HEK293 (cell line): ENCODE data around the gene RASL10A.

Source experiments
- CTCF ChIA-PET: fragments of 350-600 bp; formaldehyde crosslinking; extraction: SDS; loops from one replicate; lab custom pipeline; 2021; ENCODE audit warnings: antibody characterized with exemption; lab: Yijun Ruan, JAX
- POLR2A ChIA-PET: fragments of 300-600 bp; formaldehyde crosslinking; extraction: SDS; loops from one replicate; lab custom pipeline; 2020; ENCODE audit warnings: antibody characterized with exemption, inconsistent platforms; lab: Yijun Ruan, JAX
- H3K27ac ChIP-seq: fragments of 200-500 bp; sonication (Bioruptor generic); 2 replicates; pipeline ENCODE4 v1.5.1; 2014; ENCODE audit warnings: low read depth, low read length, control low read depth, inconsistent platforms; ENCODE audit errors: extremely low read depth
- H3K36me3 ChIP-seq, 2 experiments: fragments of 200-500 bp in 1 of 2; sonication (Bioruptor generic) in 1 of 2; 1 replicate in 1 of 2; 2 replicates in 1 of 2; pipeline ENCODE4 v1.5.1; 2014 to 2017; ENCODE audit warnings: inconsistent platforms in 2 of 2, low read length in 2 of 2; ENCODE audit not compliant: control insufficient read depth in 2 of 2, insufficient read depth in 1 of 2
- H3K4me1 ChIP-seq: fragments of 200-500 bp; sonication (Bioruptor generic); 2 replicates; pipeline ENCODE4 v1.5.1; 2014; ENCODE audit warnings: mild to moderate bottlenecking, low read length, inconsistent platforms; ENCODE audit not compliant: control insufficient read depth, insufficient read depth
- H3K4me3 ChIP-seq: 2 replicates; pipeline ENCODE4 v1.5.1; 2011; ENCODE audit warnings: low read depth, mild to moderate bottlenecking, control low read depth, low read length, moderate library complexity
- H3K9me3 ChIP-seq: fragments of 200-500 bp; sonication (Bioruptor generic); 2 replicates; pipeline ENCODE4 v1.5.1; 2014; ENCODE audit warnings: low read depth, low read length, inconsistent platforms; ENCODE audit not compliant: control insufficient read depth, insufficient read depth
- GLI4 ChIP-seq: fragments of 450-650 bp; formaldehyde crosslinking; IDR thresholded peaks from 2 replicates; pipeline ENCODE4 v1.5.1; 2016; ENCODE audit warnings: missing biosample characterization, missing genetic modification characterization
- PBX3 ChIP-seq: sonication (generic); formaldehyde crosslinking; IDR thresholded peaks from 2 replicates; pipeline ENCODE4 v1.8.1; 2022; ENCODE audit warnings: mild to moderate bottlenecking, moderate library complexity, missing genetic modification reagents
- PRDM10 ChIP-seq: fragments of 450-650 bp; formaldehyde crosslinking; IDR thresholded peaks from 2 replicates; pipeline ENCODE4 v1.5.1; 2016; ENCODE audit warnings: missing biosample characterization, missing genetic modification characterization
- SCRT2 ChIP-seq: fragments of 450-650 bp; formaldehyde crosslinking; IDR thresholded peaks from 2 replicates; pipeline ENCODE4 v1.5.1; 2016; ENCODE audit warnings: missing biosample characterization, missing genetic modification characterization
- ZBTB20 ChIP-seq: fragments of 450-650 bp; formaldehyde crosslinking; IDR thresholded peaks from 2 replicates; pipeline ENCODE4 v1.5.1; 2016; ENCODE audit warnings: missing biosample characterization, missing genetic modification characterization
- ZBTB26 ChIP-seq: fragments of 450-650 bp; formaldehyde crosslinking; optimal IDR thresholded peaks from 2 replicates; pipeline ENCODE3; 2016; ENCODE audit warnings: missing biosample characterization, mild to moderate bottlenecking, missing genetic modification characterization
- ZIC2 ChIP-seq: fragments of 450-650 bp; formaldehyde crosslinking; IDR thresholded peaks from 2 replicates; pipeline ENCODE4 v1.5.1; 2016; ENCODE audit warnings: missing biosample characterization, missing genetic modification characterization
- ZNF184 ChIP-seq: fragments of 450-650 bp; IDR thresholded peaks from 2 replicates; pipeline ENCODE4 v1.5.1; 2018; ENCODE audit warnings: missing biosample characterization, mild to moderate bottlenecking, missing genetic modification characterization
- ZNF19 ChIP-seq: fragments of 450-650 bp; formaldehyde crosslinking; IDR thresholded peaks from 2 replicates; pipeline ENCODE4; 2016; ENCODE audit warnings: missing biosample characterization, missing genetic modification characterization, low read depth
- ZNF214 ChIP-seq: fragments of 450-650 bp; formaldehyde crosslinking; IDR thresholded peaks from 2 replicates; pipeline ENCODE4 v1.5.1; 2017; ENCODE audit warnings: missing biosample characterization, mild to moderate bottlenecking, missing genetic modification characterization, borderline replicate concordance
- ZNF423 ChIP-seq: fragments of 450-650 bp; formaldehyde crosslinking; IDR thresholded peaks from 2 replicates; pipeline ENCODE4 v1.5.1; 2016; ENCODE audit warnings: missing biosample characterization, missing genetic modification characterization
- ZNF514 ChIP-seq: fragments of 450-650 bp; formaldehyde crosslinking; IDR thresholded peaks from 2 replicates; pipeline ENCODE4 v1.5.1; 2016; ENCODE audit warnings: missing biosample characterization, missing genetic modification characterization
- ZNF600 ChIP-seq: fragments of 450-650 bp; formaldehyde crosslinking; IDR thresholded peaks from 2 replicates; pipeline ENCODE4 v1.5.1; 2016; ENCODE audit warnings: missing biosample characterization, missing genetic modification characterization
- ZSCAN23 ChIP-seq: fragments of 450-650 bp; formaldehyde crosslinking; IDR thresholded peaks from 2 replicates; pipeline ENCODE4 v1.5.1; 2016; ENCODE audit warnings: missing biosample characterization, missing genetic modification characterization
- ZSCAN30 ChIP-seq: fragments of 450-650 bp; IDR thresholded peaks from 2 replicates; pipeline ENCODE4 v1.5.1; 2018; ENCODE audit warnings: missing biosample characterization, mild to moderate bottlenecking, missing genetic modification characterization, moderate library complexity
- TF ChIP-seq, protein P1 (sequence below): fragments of 450-650 bp; formaldehyde crosslinking; IDR thresholded peaks from 2 replicates; pipeline ENCODE4 v1.5.1; 2016; ENCODE audit warnings: missing biosample characterization, missing genetic modification characterization
- TF ChIP-seq, protein P2 (sequence below): fragments of 450-650 bp; formaldehyde crosslinking; IDR thresholded peaks from 2 replicates; pipeline ENCODE4 v1.5.1; 2016; ENCODE audit warnings: missing biosample characterization, missing genetic modification characterization

Gene RASL10A

DNA sequence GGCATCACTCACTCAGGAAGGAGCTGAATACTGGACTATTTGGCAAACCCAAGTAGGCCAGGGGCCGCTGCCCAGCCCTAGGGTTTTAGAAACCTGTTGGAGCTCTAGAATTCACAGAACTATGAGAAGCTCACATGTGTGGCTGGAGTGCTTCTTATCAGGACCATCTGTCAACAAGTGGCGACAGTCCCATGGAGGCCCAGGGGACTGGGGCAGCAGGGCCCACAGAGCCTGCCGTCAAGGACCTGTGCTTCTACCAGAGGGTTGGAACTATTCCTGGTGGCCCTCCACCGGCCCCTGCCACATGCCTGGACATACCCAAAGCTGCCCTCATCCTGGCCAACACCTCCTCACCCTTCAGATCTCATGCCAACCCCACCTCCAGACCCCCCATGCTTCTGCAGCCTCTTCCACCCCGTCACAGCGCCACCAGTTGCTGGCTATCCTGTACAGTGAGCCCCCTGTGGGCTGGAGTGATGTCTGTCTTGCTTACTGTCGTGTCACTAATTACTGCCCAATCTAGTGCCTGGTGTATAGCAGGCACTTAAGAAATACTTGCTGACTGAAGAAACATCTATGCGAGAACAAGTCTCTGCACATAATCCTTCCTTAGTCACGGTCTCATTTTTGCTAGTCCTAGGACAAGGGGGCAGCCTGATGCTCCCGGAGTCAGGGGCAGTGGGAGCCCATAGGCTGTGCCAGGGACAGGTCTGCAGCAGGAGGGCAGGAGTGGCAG, 27.2 kb upstream of the RASL10A start:
- POLR2A ChIA-PET = no interaction called here
- H3K4me1 ChIP-seq = peaks cover 15% of the 10 kb centered on the region
- H3K27ac ChIP-seq = 0 out of 2 replicates have a peak overlapping the region, but pooled peaks have one; percentile 0
- TF ChIP-seq SCRT2 = peak; percentile 56
- TF ChIP-seq ZNF184 = no peak
- TF ChIP-seq, protein P1, sequence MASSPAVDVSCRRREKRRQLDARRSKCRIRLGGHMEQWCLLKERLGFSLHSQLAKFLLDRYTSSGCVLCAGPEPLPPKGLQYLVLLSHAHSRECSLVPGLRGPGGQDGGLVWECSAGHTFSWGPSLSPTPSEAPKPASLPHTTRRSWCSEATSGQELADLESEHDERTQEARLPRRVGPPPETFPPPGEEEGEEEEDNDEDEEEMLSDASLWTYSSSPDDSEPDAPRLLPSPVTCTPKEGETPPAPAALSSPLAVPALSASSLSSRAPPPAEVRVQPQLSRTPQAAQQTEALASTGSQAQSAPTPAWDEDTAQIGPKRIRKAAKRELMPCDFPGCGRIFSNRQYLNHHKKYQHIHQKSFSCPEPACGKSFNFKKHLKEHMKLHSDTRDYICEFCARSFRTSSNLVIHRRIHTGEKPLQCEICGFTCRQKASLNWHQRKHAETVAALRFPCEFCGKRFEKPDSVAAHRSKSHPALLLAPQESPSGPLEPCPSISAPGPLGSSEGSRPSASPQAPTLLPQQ (tag by site-specific recombination) = 0 out of 2 replicates have a peak, but pooled peaks have one; percentile 23
- no peak for TF ChIP-seq ZSCAN23 (tag by site-specific recombination)
- peaks cover 12 to 87% of the 10 kb centered on the region in 2 experiments for H3K36me3 ChIP-seq
- no peak overlapping the region for H3K4me3 ChIP-seq
- CTCF ChIA-PET = no interaction called here
- H3K9me3 ChIP-seq = no peaks in the 10 kb centered on the region

- no peaks in the 10 kb centered on the region for H3K9me3 ChIP-seq
- no peak overlapping the region for H3K4me3 ChIP-seq
- TF ChIP-seq ZIC2 (tag by site-specific recombination) (no peak), ZSCAN30 (tag by site-specific recombination) (no peak), ZBTB26 (tag by site-specific recombination) (no peak), ZBTB20 (tag by site-specific recombination) (no peak), ZNF423 (tag by site-specific recombination) (no peak), ZNF19 (tag by site-specific recombination) (no peak), ZNF214 (tag by site-specific recombination) (no peak), PRDM10 (tag by site-specific recombination) (no peak), PBX3 (CRISPR knock-in tag) (no peak), GLI4 (tag by site-specific recombination) (no peak), ZNF600 (tag by site-specific recombination) (no peak), ZNF514 (tag by site-specific recombination) (no peak)
- TF ChIP-seq, protein P2, sequence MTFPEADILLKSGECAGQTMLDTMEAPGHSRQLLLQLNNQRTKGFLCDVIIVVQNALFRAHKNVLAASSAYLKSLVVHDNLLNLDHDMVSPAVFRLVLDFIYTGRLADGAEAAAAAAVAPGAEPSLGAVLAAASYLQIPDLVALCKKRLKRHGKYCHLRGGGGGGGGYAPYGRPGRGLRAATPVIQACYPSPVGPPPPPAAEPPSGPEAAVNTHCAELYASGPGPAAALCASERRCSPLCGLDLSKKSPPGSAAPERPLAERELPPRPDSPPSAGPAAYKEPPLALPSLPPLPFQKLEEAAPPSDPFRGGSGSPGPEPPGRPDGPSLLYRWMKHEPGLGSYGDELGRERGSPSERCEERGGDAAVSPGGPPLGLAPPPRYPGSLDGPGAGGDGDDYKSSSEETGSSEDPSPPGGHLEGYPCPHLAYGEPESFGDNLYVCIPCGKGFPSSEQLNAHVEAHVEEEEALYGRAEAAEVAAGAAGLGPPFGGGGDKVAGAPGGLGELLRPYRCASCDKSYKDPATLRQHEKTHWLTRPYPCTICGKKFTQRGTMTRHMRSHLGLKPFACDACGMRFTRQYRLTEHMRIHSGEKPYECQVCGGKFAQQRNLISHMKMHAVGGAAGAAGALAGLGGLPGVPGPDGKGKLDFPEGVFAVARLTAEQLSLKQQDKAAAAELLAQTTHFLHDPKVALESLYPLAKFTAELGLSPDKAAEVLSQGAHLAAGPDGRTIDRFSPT = no peak
- no peak overlapping the region for H3K27ac ChIP-seq
- H3K4me1 ChIP-seq = peaks cover 15% of the 10 kb centered on the region
- ChIA-PET CTCF (interaction anchor here (0.6 kb wide), 1 partner anchor 41 kb away, joined by 4 read pairs; no protein-coding TSS in a partner anchor), POLR2A (interaction anchor here (0.6 kb wide), 1 partner anchor 55 kb away, joined by 8 read pairs; no protein-coding TSS in a partner anchor)
- H3K36me3 ChIP-seq = peaks cover 12 to 87% of the 10 kb centered on the region in 2 experiments
Measured at GRCh38 chr22:29342177-29342576, 26.7 kb upstream of the RASL10A start.
